Astrocyte (in vitro differentiated cells and primary cell): ENCODE measurements around the gene CITED1. TPM values are rescaled to one million over a fixed set of nuclear protein-coding genes. Genes with fewer than 3 reads are reported as not detected.
A peak's percentile ranks its signal among the peaks of the same experiment; 100 is the strongest.
"Not testable (repeated sequence)": the region's sequence is repeated elsewhere in the genome, so short reads cannot be mapped to it uniquely, and the experiment has no call there.

ENCODE experiments used
- DNase-seq: peaks from one replicate; pipeline ENCODE4 v3.0.0-alpha.2; 2010; ENCODE audit warnings: low read depth
- FAIRE-seq: peaks from 2 replicates; lab custom pipeline; 2011; peaks lifted over from hg19 to GRCh38; lab: Jason Lieb, UNC
- H2AFZ ChIP-seq: 2 replicates; pipeline ENCODE4 v1.6.0; 2012; ENCODE audit warnings: low read depth, low read length, inconsistent platforms
- H3K27ac ChIP-seq: 2 replicates; pipeline ENCODE4 v1.5.1; 2011; ENCODE audit warnings: low read depth, low read length, inconsistent platforms
- H3K27me3 ChIP-seq: 2 replicates; pipeline ENCODE4 v1.6.0; 2011; ENCODE audit warnings: low read length, inconsistent platforms; ENCODE audit not compliant: insufficient read depth
- H3K36me3 ChIP-seq: 2 replicates; pipeline ENCODE4 v1.5.1; 2011; ENCODE audit warnings: low read length, inconsistent platforms; ENCODE audit not compliant: insufficient read depth
- H3K4me1 ChIP-seq: 2 replicates; pipeline ENCODE4 v1.5.1; 2011; ENCODE audit warnings: low read length, inconsistent platforms; ENCODE audit not compliant: insufficient read depth
- H3K4me2 ChIP-seq: 2 replicates; pipeline ENCODE4 v1.6.0; 2012; ENCODE audit warnings: low read length, inconsistent platforms
- H3K4me3 ChIP-seq: 2 replicates; pipeline ENCODE4 v1.5.1; 2011; ENCODE audit warnings: low read depth, mild to moderate bottlenecking, low read length, inconsistent platforms; ENCODE audit not compliant: insufficient read depth
- H3K79me2 ChIP-seq: 2 replicates; pipeline ENCODE4 v1.6.0; 2012; ENCODE audit warnings: mild to moderate bottlenecking, low read length, inconsistent platforms; ENCODE audit not compliant: insufficient read depth
- H3K9ac ChIP-seq: 2 replicates; pipeline ENCODE4 v1.6.0; 2012; ENCODE audit warnings: mild to moderate bottlenecking, low read length, inconsistent platforms
- H3K9me3 ChIP-seq: 2 replicates; pipeline ENCODE4 v1.5.1; 2012; ENCODE audit warnings: low read depth, mild to moderate bottlenecking, low read length, inconsistent platforms; ENCODE audit not compliant: insufficient read depth
- H4K20me1 ChIP-seq: 2 replicates; pipeline ENCODE4 v1.6.0; 2012; ENCODE audit warnings: low read length, inconsistent platforms; ENCODE audit not compliant: insufficient read depth
- H3K27ac Mint-ChIP-seq: one replicate; pipeline ENCODE4 v1.8.0; 2021; ENCODE audit warnings: mild to moderate bottlenecking, mixed read lengths; ENCODE audit not compliant: unreplicated experiment
- H3K27me3 Mint-ChIP-seq: one replicate; pipeline ENCODE4 v1.8.0; 2021; ENCODE audit warnings: low read depth, mixed read lengths; ENCODE audit not compliant: unreplicated experiment
- H3K36me3 Mint-ChIP-seq: one replicate; pipeline ENCODE4 v1.8.0; 2021; ENCODE audit warnings: low read depth, mixed read lengths; ENCODE audit not compliant: unreplicated experiment
- H3K4me1 Mint-ChIP-seq: one replicate; pipeline ENCODE4 v1.8.0; 2021; ENCODE audit warnings: low read depth, mixed read lengths; ENCODE audit not compliant: unreplicated experiment
- H3K4me3 Mint-ChIP-seq: one replicate; pipeline ENCODE4 v1.8.0; 2021; ENCODE audit warnings: mild to moderate bottlenecking, moderate library complexity, mixed read lengths; ENCODE audit not compliant: unreplicated experiment
- H3K9me3 Mint-ChIP-seq: one replicate; pipeline ENCODE4 v1.8.0; 2021; ENCODE audit warnings: mild to moderate bottlenecking, mixed read lengths; ENCODE audit not compliant: unreplicated experiment
- EZH2 ChIP-seq: IDR thresholded peaks from 2 replicates; pipeline ENCODE4 v1.6.1; 2012; ENCODE audit warnings: mild to moderate bottlenecking, low read length, inconsistent platforms; ENCODE audit not compliant: insufficient read depth
- total RNA-seq: library from RNA; stranded (reverse); gene quantifications from 2 replicates; pipeline ENCODE4 v1.2.1, GENCODE V29; 2021
- TF ChIP-seq, protein P1 (sequence below): IDR thresholded peaks from 2 replicates; pipeline ENCODE4 v1.5.1; 2011; ENCODE audit warnings: low read depth, mild to moderate bottlenecking, inconsistent platforms, low read length, moderate library complexity; ENCODE audit not compliant: insufficient read depth

The CITED1 gene
- total RNA-seq, 1 donor from 2014 or later: not detected

DNA sequence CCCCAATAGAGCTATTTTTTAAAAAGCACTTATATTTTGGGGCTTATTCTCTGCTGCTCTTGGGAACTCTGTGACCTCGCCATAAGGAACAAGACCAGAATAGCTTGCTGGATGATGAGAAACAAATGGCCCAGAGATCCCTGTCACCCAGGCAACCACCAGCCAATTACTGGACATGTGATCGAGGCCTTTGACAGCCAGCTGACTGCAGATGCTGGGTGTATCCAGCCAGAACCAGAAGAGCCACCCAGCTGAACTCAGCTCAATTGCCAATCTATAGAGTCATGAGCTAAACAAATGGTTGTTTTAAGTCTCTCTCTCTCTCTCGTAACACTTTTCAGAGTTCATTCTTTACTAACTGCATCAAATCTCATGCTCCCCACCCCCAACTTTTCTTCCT, 24.4 kb upstream of the CITED1 start:
- no peaks in the 10 kb centered on the region for H3K79me2 ChIP-seq
- H3K4me3 Mint-ChIP-seq: no peak overlapping the region
- DNase-seq (no peak), FAIRE-seq (no peak)
- no peak overlapping the region for H3K27ac ChIP-seq
- H3K27me3 Mint-ChIP-seq: no peaks in the 10 kb centered on the region
- no peaks in the 10 kb centered on the region for H3K4me1 Mint-ChIP-seq
- no peak overlapping the region for H3K9ac ChIP-seq
- H2AFZ ChIP-seq: no peak overlapping the region
- peaks cover 1% of the 10 kb centered on the region for H3K36me3 Mint-ChIP-seq
- H4K20me1 ChIP-seq: no peaks in the 10 kb centered on the region
- no peaks in the 10 kb centered on the region for H3K27me3 ChIP-seq
- no peaks in the 10 kb centered on the region for H3K9me3 Mint-ChIP-seq
- no peaks in the 10 kb centered on the region for H3K9me3 ChIP-seq
- no peaks in the 10 kb centered on the region for H3K4me1 ChIP-seq
- no peak overlapping the region for H3K4me2 ChIP-seq
- no peak overlapping the region for H3K4me3 ChIP-seq
- no peak for TF ChIP-seq EZH2
- TF ChIP-seq, protein P1, sequence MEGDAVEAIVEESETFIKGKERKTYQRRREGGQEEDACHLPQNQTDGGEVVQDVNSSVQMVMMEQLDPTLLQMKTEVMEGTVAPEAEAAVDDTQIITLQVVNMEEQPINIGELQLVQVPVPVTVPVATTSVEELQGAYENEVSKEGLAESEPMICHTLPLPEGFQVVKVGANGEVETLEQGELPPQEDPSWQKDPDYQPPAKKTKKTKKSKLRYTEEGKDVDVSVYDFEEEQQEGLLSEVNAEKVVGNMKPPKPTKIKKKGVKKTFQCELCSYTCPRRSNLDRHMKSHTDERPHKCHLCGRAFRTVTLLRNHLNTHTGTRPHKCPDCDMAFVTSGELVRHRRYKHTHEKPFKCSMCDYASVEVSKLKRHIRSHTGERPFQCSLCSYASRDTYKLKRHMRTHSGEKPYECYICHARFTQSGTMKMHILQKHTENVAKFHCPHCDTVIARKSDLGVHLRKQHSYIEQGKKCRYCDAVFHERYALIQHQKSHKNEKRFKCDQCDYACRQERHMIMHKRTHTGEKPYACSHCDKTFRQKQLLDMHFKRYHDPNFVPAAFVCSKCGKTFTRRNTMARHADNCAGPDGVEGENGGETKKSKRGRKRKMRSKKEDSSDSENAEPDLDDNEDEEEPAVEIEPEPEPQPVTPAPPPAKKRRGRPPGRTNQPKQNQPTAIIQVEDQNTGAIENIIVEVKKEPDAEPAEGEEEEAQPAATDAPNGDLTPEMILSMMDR: no peak
- H3K36me3 ChIP-seq: no peaks in the 10 kb centered on the region
- H3K27ac Mint-ChIP-seq: no peak overlapping the region

DNA sequence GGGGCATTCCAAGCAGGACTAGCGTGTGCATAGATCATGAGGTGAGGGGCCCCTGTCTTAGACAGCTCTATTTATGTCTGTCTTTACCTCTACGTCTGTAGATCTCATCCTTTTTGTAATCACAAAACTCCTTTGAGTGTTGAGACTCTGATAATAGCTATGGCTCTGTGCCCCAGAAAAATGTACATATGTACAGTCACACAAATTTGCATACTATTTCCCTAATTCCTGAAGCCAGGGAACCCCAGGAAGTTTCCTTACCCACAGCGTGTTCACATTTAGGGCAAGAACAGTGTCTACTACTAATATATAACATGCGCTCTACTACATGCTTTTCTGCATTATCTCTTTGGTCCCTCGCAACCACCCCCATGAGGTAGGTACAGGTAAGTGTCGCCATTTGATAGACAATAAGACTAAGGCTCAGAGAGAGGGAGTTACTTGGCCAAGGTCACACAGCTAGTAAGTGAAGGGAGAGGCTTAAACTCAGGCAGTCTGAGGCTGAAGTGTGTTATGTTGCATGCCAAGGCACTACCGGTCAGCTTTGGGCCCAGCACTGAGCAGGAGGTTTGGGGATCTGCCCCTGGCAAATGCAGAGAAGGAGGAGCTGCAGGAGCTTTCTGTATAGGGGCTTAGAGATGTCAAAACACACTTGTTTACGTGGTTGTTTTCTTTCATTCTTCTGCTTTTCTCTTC, 21.0 kb upstream of the CITED1 start:
- Histone ChIP-seq H3K9ac (no peak overlapping the region), H4K20me1 (no peaks in the 10 kb centered on the region), H3K36me3 (no peaks in the 10 kb centered on the region), H3K79me2 (no peaks in the 10 kb centered on the region), H2AFZ (no peak overlapping the region), H3K4me1 (no peaks in the 10 kb centered on the region), H3K4me3 (no peak overlapping the region), H3K9me3 (no peaks in the 10 kb centered on the region), H3K4me2 (no peak overlapping the region), H3K27me3 (no peaks in the 10 kb centered on the region), H3K27ac (no peak overlapping the region)
- no peaks in the 10 kb centered on the region for H3K4me1 Mint-ChIP-seq
- no peaks in the 10 kb centered on the region for H3K36me3 Mint-ChIP-seq
- H3K27me3 Mint-ChIP-seq: no peaks in the 10 kb centered on the region
- H3K9me3 Mint-ChIP-seq: no peaks in the 10 kb centered on the region
- no peak for DNase-seq
- H3K4me3 Mint-ChIP-seq: no peak overlapping the region
- H3K27ac Mint-ChIP-seq: no peak overlapping the region
- no peak for TF ChIP-seq EZH2
- TF ChIP-seq, protein P1: no peak
- peak; percentile 41 for FAIRE-seq

DNA sequence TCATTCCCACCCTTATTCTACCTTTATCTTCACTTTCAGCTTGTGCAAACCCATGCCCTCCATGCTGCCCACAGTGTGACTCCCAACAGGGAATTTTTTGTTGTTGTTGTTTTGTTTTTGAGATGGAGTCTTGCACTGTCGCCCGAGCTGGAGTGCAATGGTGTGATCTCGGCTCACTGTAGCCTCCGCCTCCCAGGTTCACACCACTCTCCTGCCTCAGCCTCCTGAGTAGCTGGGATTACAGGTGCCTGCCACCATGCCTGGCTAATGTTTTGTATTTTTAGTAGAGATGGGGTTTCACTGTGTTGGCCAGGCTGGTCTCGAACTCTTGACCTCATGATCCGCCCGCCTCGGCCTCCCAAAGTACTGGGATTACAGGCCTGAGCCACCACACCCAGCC, 13.9 kb upstream of the CITED1 start:
- FAIRE-seq, H3K4me3 ChIP-seq, H3K36me3 Mint-ChIP-seq: not testable (repeated sequence)

More for the DNA sequence above, 13.9 kb upstream of the CITED1 start:
- not testable (repeated sequence) for H3K4me1 ChIP-seq, H3K36me3 ChIP-seq, H3K9me3 Mint-ChIP-seq, H2AFZ ChIP-seq, H3K9me3 ChIP-seq, H3K4me2 ChIP-seq, H3K27ac Mint-ChIP-seq, H3K4me1 Mint-ChIP-seq, H3K27ac ChIP-seq, H3K4me3 Mint-ChIP-seq, H4K20me1 ChIP-seq, H3K9ac ChIP-seq, DNase-seq, H3K79me2 ChIP-seq, H3K27me3 ChIP-seq
- peaks cover 12% of the 10 kb centered on the region for H3K27me3 Mint-ChIP-seq
